Glutamatergic neuron (in vitro differentiated cells): Measurements from ENCODE around the gene MDM2. TPM values are rescaled to one million over a fixed set of nuclear protein-coding genes. Genes with fewer than 3 reads are reported as not detected.

Experiments used
- DNase-seq: peaks from one replicate; pipeline ENCODE4 v3.0.0; 2022
- H3K27ac Mint-ChIP-seq: one replicate; pipeline ENCODE4 v1.8.0; 2020; ENCODE audit warnings: mild to moderate bottlenecking, mixed read lengths, inconsistent platforms; ENCODE audit not compliant: unreplicated experiment
- H3K27me3 Mint-ChIP-seq: one replicate; pipeline ENCODE4 v1.8.0; 2020; ENCODE audit warnings: mild to moderate bottlenecking, moderate library complexity, mixed read lengths, inconsistent platforms; ENCODE audit not compliant: unreplicated experiment
- H3K36me3 Mint-ChIP-seq: one replicate; pipeline ENCODE4 v1.8.0; 2020; ENCODE audit warnings: mild to moderate bottlenecking, mixed read lengths, inconsistent platforms; ENCODE audit not compliant: unreplicated experiment
- H3K4me1 Mint-ChIP-seq: one replicate; pipeline ENCODE4 v1.8.0; 2020; ENCODE audit warnings: mild to moderate bottlenecking, low read depth, mixed read lengths, inconsistent platforms; ENCODE audit not compliant: unreplicated experiment
- H3K4me3 Mint-ChIP-seq: one replicate; pipeline ENCODE4 v1.8.0; 2020; ENCODE audit warnings: mild to moderate bottlenecking, mixed read lengths, inconsistent platforms; ENCODE audit not compliant: unreplicated experiment
- H3K9me3 Mint-ChIP-seq: one replicate; pipeline ENCODE4 v1.8.0; 2020; ENCODE audit warnings: mild to moderate bottlenecking, moderate library complexity, mixed read lengths, inconsistent platforms; ENCODE audit not compliant: unreplicated experiment
- total RNA-seq: library from RNA; stranded (reverse); fragmentation: NEBNext Ultra II Directional; extraction: Animal tissue kit (Norgen Biotek cat#: 25700); gene quantifications from one replicate; pipeline ENCODE4 v1.2.1, GENCODE V29; 2021; ENCODE audit not compliant: unreplicated experiment
- TF ChIP-seq, protein P1 (sequence below): fragments of 200-600 bp; sonication (generic); IDR thresholded peaks from one replicate; pipeline ENCODE4 v1.5.0; 2021; ENCODE audit not compliant: partially characterized antibody, unreplicated experiment

MDM2 gene
- total RNA-seq, 1 donor from 2014 or later = 84.9 TPM

DNA sequence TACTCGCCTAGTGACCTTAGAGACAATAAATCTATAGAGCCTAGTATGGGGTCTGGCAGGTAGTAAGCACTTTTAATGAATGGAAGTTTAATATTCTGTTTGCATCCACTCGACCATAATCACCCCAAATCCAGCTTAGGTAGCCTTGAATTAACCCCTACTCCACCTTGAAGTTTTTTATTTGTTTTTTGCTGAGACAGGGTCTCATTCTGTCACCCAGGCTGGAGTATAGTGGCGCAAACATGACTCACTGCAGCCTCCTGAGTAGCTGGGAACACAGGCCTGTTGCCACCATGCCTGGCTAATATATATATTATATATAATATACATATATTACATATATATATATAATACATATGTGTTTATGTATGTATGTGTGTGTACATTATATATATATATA is 38.8 kb downstream of the MDM2 start:
- Mint-ChIP-seq H3K27me3 (peaks cover 3% of the 10 kb centered on the region), H3K36me3 (no peaks in the 10 kb centered on the region), H3K27ac (no peak overlapping the region), H3K4me3 (no peak overlapping the region), H3K9me3 (no peaks in the 10 kb centered on the region), H3K4me1 (no peaks in the 10 kb centered on the region)
- no peak for DNase-seq
- TF ChIP-seq, protein P1, sequence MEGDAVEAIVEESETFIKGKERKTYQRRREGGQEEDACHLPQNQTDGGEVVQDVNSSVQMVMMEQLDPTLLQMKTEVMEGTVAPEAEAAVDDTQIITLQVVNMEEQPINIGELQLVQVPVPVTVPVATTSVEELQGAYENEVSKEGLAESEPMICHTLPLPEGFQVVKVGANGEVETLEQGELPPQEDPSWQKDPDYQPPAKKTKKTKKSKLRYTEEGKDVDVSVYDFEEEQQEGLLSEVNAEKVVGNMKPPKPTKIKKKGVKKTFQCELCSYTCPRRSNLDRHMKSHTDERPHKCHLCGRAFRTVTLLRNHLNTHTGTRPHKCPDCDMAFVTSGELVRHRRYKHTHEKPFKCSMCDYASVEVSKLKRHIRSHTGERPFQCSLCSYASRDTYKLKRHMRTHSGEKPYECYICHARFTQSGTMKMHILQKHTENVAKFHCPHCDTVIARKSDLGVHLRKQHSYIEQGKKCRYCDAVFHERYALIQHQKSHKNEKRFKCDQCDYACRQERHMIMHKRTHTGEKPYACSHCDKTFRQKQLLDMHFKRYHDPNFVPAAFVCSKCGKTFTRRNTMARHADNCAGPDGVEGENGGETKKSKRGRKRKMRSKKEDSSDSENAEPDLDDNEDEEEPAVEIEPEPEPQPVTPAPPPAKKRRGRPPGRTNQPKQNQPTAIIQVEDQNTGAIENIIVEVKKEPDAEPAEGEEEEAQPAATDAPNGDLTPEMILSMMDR = no peak

DNA sequence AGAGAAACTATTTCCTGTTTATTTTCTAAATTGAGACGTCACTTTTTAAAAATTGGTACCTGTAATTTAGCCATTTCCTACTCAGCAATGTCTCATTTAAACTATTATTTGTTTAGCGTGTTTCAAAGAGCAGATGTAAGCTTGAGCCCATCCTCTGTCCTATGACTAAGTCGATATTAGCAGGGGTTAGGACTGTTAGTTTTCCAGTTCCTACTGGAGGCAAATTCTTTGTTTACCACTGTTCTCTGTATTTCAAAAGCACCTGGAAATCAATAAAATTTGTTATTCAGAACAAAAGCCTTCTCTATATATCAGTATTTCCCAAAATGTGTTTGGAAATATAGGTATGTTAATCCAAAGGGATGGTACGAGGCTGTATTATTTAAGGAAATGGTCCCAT is 42.4 kb downstream of the MDM2 start:
- Mint-ChIP-seq H3K27ac (no peak overlapping the region), H3K4me3 (no peak overlapping the region), H3K27me3 (peaks cover 3% of the 10 kb centered on the region), H3K36me3 (no peaks in the 10 kb centered on the region), H3K4me1 (no peaks in the 10 kb centered on the region), H3K9me3 (peaks cover 2% of the 10 kb centered on the region)
- no peak for DNase-seq
- TF ChIP-seq, protein P1 = no peak

DNA sequence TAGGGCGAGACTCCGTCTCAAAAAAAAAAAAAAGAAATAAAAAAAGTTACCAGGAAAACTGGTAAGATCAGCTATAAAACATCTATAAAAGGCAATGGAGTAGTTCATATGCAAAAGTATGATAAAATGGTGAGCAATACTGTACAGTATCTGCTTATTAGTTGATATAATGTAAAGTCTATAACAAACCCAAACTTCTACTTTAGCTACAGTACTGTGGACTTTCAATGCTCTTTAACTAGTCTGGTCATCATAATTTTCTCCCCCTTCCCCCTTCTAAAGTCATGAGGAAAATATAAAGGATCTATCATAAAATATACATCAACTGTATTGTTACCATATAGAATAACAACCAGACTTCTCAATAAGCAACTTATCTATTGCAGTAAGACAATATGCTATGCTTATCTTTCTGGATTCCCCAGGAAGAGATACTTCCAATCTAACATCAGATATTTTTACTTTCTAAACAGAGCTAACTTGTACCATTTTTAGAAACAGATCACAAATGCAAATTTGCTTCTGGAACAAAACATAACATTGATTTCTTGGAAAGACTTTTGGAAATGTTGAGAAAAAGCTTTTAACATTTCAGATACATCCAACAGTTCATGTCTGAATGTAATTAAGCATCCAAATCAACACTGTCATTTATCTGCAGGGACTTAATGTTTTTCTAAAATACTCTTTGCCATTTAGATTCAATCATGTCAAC is 43.8 kb downstream of the MDM2 start:
- TF ChIP-seq, protein P1 = no peak
- Mint-ChIP-seq H3K27me3 (peaks cover 3% of the 10 kb centered on the region), H3K36me3 (no peaks in the 10 kb centered on the region), H3K27ac (no peak overlapping the region), H3K4me3 (no peak overlapping the region), H3K4me1 (peaks cover 4% of the 10 kb centered on the region), H3K9me3 (peaks cover 2% of the 10 kb centered on the region)
- no peak for DNase-seq

DNA sequence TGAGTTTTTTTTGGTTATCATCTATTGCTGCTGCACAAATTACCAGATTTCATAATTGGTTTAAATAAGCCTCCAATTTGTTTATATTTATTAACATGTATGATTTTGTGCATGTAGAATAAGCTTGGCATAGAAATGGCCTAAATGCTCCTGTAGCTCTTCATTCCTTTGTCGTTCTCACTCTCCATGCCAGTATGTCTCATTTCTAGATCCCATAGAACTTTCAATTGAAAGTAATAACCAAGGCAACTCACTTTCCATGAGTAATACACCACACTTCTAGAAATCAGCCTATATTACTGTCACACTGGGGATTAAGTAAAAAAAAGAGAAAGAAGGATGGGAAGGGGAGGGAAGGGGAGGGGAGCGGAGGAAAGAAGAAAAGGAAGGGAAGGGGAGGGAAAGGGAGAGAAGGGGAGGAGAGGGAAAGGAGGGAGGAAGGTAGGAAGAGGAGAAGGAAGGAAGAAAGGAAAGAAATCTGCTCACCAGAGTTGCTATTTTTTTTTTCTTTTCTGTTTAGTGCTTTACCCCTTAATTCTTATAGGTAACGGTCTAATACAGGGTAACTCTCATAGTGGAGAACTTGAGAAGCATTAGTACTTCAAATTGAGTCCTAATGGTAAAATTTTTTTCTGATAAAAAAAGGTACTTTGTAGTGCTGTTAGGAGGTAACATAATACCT is 45.6 kb downstream of the MDM2 start:
- peaks cover 7% of the 10 kb centered on the region for H3K4me1 Mint-ChIP-seq
- TF ChIP-seq, protein P1 = no peak
- H3K4me3 Mint-ChIP-seq = no peak overlapping the region
- no peak for DNase-seq
- peaks cover 2% of the 10 kb centered on the region for H3K9me3 Mint-ChIP-seq
- no peaks in the 10 kb centered on the region for H3K36me3 Mint-ChIP-seq
- no peaks in the 10 kb centered on the region for H3K27me3 Mint-ChIP-seq
- H3K27ac Mint-ChIP-seq = no peak overlapping the region

DNA sequence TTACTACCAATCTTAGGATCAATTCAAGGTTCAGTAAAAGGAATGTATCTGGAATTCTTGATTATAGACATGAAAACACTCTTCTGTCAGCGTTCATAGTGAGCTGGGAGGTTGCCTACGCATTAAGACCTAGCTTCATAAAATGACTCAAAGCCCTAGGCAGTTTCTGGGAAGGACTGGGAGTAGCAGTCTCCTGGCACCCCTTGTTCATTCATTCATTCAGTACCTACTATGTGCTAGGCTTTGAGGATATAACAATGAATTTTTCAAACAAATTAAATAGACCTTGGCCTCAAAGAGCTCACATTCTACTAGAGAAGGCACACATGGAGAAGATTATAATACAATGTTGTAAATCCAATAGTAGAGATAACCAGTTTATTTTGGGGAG is 46.1 kb downstream of the MDM2 start:
- Mint-ChIP-seq H3K4me3 (no peak overlapping the region), H3K36me3 (no peaks in the 10 kb centered on the region), H3K27me3 (no peaks in the 10 kb centered on the region), H3K9me3 (peaks cover 2% of the 10 kb centered on the region), H3K4me1 (peaks cover 7% of the 10 kb centered on the region), H3K27ac (no peak overlapping the region)
- TF ChIP-seq, protein P1 = no peak
- DNase-seq = no peak
